RPMI8226 (cell line): ENCODE data around the gene CLCF1.

Source experiments
- DNase-seq: peaks from one replicate; pipeline ENCODE4 v3.0.0-alpha.2; 2015

The CLCF1 gene

DNA sequence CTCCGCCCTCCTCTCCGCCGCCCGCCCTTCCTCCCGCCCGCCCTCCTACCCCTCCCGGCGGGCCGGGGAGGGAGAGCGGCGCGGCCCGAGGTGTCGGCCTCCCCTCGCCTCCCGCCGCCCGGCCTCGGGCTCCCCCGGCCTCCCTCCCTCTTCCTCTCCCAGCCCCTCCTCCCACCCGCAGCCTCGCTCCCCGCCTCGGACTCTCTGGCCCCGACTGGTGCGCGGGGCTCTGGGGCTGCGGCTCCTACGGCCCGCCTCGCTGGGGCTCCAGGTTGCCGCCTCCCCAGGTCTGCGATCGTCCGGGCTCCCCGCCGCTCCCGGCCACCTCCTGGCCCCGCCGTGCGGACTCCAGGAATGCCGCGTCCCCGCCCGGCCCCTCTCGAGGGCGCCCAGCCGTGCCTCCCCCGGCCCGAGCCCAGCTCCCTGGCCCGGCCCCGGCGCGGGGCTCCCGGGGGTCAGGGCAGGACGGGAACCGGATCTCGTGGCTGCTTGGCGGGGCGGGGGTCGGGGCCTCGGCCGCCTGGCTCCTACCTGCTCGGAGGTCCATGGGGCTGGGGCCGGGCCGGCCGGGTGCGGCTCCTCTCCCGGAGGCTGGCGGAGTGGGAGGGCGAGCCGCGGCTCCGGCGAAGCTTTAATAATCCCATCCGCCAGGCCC, at the start of gene CLCF1:
Gene CLCF1, minus strand, starts transcription at position 606 of the 655 bp plus-strand sequence. Its CDS starts 59 bp downstream, at position 547.
- DNase-seq = peak; percentile 70

DNA sequence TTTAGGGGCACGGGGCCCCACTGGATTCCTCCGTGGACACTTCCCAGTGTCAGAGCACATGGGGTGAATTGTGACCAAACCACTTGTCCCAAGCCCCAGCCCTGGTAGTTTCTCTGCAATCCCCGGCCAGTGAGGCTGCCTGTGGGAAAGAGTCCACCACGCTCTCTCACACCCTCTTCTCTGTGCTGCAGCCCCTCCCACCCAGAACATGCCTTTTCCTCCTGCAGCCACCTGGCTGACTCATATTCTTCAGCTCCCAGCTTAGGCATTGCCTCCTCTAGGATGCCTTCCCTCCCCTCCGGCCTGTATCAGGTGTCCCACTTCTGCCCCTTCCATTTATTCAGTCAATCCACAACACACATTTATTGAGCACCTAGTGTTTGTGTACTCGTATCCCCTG, 49.5 kb upstream of the CLCF1 start:
- no peak for DNase-seq

DNA sequence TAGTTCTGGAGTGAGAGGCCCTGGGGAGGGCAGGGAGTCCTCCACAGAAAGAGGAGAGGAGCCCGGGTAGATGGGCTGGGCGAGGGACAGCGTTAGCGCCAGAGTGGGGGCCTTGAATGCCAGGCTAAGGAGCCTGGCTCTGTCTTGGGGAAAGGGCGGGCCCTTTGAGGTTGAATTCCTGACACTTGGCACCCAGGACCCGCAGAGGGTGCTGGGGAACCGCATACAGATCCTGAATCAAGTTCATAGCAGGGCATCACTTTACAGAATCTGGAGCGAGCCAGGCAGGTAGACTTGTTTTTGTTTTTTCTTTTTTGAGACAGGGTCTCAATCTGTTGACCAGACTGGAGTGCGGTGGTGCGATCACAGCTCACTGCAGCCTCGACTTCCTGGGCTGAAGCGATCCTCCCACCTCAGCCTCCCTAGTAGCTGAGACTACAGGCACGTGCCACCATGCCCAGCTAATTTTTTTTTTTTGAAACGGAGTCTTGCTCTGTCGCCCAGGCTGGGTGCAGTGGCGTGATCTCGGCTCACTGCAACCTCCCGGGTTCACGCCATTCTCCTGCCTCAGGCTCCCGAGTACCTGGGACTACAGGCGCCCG, 48.1 kb upstream of the CLCF1 start:
- DNase-seq = no peak

DNA sequence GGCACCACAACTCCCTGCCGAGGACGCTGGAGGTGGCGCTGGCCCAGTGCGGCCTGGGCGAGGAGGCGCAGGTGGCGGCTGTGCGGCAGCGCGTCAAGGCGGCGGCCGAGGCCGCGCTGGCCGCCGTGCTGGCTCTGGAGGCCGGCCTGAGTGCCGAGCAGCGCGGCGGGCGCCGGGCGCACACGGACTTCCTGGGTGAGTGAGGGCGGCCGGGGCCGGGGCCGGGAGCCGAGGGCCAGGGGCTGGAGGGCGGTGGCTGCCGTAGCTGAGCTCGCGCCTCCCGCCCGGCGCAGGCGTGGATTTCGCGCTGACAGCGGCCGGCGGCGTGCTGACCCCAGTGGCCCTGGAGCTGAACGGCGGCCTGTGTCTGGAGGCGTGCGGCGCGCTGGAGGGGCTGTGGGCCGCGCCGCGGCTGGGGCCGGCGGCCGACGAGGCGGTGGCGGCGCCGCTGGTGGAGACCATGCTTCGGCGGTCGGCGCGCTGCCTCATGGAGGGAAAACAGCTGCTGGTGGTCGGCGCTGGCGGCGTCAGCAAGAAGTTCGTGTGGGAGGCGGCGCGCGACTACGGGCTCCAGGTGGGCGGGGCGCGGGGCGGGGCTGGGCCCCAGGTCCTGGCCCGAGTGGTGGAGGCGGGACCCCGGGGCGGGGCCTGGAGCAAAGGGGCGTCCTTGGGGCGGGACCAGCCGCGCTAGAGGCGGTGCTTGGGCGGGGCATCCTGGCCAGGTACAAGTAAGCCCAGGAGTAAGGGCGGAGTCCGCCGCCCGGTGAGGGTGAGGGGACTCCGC, 47.4 kb upstream of the CLCF1 start:
- DNase-seq = peak; percentile 99

DNA sequence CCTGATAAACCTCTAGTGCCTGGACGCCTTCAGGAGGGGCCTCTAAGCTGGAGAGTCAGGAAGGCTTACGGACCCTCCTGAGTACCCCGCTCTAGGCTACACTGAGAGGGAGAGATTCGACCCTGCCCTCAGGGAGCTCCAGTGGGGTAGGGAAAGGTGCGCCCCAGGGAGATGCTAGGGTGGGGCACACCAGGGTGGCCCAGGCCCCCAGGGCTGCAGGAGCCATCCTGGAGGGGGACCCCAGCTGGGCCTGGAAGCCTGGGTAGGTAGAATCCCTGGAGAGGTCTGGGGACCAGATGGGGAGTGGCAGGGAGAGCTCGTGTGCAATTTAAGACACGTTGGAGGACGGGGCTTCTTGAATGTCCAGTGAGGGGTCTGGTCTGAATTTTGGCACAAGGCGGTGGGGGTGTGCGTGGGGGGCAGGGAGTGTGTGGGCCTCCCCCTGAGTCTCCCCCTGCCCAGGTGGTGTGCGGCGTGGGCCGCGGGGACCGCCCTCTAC, 46.8 kb upstream of the CLCF1 start:
- DNase-seq = no peak

DNA sequence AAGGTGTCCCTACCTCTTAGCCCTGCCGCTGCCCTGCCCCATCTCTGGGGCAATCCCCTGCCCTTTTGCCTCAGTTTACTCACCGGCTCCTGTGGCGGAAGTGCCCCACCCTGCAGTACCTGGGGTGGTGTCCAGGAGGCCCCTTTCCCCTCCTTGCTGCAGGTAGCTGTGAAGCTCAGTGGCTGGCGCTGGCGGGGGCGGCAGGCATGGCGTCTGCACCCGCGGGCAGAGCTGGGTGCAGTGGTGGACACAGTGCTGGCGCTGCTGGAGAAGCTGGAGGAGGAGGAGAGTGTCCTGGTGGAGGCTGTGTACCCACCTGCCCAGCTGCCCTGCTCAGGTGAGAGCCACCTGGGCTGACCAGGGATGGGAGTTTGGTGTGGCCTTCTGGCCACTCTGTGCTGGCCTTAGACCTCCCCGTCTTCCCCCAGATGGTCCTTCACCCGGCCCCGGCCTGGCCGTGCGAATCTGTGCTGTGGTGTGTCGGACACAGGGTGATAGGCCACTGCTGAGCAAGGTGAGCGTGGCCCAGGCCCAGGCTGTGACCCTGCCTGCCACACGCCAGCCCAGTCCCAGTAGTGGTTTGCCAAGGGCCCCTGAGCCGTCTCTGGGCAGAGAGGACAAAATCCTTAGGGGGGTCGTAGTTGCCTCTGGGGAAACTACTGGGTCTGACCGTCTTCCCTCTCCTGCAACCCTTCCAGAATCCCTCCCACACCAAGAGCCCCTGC, 46.1 kb upstream of the CLCF1 start:
- DNase-seq = peak; percentile 57

DNA sequence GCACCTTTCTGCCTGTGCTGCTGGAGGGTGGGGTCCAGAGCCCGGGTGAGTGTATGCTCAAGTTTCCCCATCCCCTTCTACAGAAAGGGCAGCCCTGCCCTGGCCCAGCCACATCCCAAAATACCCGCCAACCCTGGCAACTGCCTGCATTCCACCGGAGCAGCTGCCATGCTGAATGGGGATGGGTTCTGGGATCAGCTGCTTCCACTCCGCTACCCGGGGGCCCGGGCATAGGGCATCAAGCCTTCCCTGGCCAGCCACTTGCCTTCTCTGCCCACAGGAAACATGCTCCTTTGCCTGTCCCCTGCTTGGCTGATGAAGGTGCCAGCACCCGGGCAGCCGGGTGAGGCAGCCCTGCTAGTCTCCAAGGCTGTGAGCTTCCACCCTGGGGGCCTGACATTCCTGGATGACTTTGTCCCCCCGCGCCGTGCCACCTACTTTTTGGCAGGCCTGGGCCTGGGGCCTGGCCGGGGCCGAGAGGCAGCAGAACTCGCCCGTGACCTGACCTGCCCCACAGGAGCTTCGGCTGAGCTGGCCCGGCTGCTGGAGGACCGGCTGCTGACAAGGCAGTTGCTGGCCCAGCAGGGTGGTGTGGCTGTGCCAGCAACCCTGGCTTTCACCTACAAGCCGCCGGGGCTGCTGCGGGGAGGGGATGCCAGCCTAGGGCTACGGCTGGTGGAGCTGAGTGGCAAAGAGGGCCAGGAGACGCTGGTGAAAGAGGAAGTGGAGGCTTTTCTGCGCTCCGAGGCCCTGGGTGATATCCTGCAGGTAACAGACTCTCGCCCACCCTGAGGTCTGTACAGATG, 45.3 kb upstream of the CLCF1 start:
- DNase-seq = peak; percentile 98

DNA sequence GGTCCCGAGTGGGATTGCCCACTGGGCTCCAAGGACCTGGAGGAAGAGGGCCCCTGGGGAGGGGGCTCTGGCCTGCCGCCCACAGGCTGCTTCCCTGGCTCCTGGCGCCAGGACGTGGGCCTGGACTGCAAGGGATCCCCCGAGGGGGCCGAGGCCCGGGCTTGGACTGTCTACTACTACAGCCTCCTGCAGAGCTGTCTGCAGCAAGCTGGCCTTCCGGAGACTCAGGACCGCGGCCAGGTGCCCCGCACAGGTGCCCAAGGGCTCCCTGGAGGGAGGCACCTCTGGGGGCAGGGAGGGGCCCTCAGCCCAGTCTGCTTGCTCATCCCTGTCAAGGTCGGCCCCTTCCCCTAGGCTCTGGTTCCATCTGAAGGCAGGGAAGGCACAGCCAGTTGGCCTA, 44.0 kb upstream of the CLCF1 start:
- no peak for DNase-seq

DNA sequence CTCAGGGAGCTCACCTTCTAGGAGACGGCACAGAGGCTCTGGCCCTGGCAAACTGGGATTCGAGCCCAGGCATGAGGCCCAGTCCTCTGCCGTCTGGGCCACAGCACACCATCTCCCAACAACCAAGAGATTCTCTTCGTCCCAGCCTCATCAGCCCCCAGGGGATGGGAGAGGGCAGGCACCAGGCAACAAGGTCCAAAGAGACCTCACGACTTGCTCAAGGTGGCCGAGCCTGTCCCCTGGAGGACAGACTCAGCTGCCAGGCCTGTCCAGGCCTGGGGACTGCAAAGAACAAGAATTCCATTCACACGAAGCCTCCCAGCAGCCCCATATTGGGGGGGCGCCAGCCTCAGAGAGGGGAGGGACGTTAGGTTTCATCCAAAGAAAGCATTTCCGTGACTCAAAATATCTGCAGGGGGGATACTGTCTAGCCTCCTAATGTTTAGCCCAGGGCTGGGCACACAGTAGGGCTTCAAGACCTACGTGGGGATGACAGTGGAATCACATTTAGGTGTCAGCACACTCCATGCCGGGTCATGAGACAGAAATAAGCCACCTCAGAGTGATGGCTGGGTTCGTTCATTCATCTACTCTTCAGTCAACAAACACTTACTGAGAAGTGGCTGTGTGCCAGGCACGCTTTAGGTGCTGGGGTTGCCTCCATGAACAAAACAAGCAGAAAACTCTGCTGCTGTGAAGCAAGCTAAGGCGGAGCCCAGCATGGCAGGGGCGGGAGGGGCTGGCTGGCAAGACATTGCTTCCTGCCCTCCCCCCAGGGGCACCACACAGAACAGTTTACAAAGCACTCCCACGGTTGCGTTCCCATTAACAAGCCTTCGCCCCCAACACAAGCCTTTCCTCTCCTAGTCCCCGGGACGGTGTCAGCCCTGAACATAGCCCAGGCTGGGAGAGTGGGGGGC, 43.3 kb upstream of the CLCF1 start:
- DNase-seq = peak; percentile 66

DNA sequence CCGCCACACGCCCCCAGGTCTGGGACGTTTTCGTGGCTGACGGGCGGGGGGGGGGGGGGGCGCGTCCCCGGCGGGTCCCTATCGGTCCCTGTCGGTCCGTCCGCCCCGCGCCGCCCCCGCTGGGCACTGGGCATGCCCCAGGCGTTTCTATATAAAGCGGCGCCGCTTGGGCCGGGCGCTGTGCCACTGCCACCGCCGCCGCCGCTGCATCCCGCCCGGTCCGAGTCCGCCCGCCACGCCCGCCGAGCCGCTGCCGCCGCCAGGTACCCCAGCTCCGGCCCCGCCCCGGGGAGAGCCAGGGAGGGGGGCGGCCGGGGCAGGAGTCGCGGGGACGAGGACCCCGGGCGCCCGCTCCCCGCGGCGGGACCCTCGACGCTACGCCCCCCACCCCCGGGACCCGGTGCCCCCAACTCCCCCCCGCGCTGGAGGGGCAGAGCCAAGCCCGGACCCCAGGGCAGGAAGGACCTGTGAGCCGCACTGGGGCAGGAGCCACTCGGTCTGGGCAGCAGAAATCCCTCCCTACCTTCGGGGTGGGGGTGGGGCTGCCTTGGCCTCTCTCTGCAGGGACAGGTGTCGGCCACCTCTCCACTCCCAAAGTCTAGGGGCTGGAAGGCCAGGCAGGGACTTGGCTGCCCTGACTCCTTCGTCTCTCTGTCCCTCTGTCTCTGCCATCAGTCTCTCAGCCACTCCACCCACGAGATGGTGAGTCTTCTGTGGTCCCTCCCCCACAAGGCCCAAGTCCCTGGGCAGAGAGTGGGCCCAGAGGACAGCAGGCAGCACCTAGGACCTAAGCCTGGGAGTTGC, 42.3 kb upstream of the CLCF1 start, which contains the start of gene CARNS1:
Gene CARNS1, plus strand, starts transcription at position 178 of the 804 bp plus-strand sequence. Its CDS starts 522 bp downstream, at position 700.
- DNase-seq = peak; percentile 39

DNA sequence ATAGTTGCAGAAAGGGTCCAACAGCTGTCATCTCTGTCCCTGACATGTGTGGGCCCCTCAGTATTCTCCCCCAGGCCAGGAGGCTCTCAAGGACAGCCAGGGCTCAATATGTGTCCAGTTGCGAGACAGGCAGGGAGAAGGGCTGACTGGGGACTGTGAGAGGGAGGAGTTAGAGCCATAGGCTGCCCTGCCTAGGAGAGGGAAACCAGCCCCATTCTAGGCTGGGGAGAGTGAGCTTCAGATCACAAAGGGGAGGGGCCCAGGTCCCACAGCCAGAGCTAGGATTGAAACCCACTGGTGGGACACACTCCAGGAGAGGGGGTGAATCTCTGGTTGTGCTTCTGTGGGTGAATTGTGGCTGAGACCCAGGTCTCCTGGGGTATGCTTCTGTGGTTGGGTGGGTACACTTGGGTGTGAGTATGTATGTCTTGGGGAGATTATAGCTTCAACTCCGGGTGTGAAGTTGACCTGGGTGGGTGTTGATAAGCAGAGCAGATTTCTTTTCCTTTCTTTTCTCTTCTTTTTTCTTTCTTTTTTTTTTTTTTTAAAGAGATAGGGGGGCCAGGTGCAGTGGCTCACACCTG, 40.0 kb upstream of the CLCF1 start:
- no peak for DNase-seq

DNA sequence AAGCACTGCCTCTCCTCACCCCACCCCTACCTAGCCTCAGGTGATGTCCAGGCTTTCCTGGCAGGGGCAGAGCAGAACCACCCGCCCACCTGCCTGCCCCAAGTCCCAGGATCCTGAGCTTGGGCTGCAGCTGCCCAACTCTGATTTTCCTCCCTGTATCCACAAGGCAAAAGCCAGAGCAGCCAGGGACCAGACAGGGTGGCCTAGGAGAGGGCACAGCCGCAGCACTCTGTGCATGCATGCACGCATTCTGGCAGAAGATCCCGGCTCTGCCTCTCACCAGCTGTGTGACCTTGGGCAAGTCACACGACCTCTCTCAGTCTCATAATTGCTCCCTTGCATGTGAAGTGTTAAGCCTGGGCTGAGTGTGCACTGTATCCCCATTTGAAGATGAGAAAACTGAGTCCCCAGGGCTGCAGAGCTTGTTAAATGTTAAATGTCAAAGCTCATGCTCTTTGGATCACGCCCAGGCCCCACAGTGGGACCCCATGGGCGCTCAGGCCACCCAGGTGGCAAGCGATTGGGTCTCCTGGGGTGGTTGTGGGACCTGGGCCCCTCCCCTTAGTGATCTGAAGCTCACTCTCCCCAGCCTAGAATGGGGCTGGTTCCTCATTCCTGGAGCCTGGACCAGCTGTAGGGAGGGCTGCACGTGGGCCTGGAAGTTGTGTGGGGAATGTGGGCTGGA, 39.2 kb upstream of the CLCF1 start:
- DNase-seq = no peak

DNA sequence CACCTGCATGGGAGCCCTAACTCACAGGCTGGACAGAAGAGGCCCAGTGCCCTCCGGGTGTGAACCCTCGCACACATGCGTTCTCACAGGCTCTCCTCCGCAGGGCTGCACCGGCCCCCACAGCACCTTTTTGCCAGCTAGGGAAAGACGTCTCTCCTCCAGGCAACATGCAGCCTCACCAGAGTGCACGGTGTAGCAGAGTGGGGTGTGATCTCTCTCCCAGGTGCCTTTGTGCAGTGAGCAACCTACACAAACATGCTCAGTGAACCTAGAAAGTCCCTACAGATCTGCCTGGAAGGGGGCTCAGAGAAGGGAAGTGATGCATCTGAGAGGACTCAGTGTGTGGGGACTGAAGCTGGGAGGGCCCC, 38.4 kb upstream of the CLCF1 start:
- DNase-seq = no peak

DNA sequence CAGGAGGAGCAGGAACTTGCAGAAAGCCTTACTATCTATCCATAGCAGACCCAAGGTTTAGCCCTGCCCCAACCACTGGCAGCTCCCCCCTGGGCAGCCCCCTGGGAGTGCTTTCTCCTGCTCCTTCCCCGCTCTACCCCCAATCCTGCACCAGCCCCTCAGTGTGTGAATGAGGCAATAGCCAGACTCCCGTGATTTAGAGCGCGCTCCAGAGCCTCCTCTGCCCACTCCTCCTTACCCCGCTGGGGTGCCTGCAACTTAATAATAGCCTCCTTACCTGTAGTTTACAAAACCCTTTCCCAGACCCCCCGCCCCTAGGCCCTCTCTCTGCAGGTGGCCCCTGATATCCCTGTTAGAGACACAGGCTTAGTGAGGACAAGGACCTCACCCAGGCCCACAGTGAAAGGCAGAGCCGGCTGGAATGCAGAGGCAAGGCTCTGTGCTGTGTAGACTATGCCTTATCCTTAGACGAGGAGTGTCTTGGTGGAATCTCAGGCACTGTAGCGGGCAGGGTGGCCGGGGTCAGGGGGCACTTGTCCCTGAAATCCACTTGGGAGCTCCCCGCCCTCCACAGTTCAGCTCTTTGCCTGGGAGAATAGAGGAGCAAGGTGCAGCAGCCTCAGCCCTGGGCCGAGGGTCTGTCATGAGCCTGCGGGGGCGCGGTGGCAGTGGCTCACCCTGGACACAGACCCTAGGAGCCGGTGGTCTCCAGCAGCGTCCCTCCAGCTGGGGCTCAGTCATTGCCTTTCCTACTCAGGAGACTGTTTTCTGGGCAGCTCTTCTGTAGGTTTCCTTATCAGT, 37.8 kb upstream of the CLCF1 start:
- DNase-seq = no peak

DNA sequence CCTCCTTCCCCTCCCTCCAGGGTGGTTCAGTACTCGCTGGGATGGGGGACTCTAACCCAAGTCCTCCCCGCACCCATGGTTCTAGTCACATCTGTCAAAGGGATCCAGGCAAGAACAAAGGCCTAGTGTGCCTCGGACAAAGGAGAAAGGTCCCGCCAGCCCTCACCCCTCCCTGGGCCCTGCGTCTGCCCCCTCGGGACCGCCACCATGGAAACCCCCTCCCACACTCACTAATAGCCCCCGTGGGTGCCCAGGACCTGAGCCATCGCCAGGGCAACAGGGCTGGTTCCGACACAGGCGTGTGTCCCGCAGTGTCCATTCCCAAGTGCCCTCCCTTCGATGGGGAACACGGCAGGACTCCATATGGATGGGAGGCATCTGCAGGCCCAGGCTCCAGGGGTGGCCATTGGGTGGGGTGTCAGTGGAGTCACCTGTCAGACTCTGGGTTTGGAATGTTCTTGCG, 37.0 kb upstream of the CLCF1 start:
- DNase-seq = no peak

DNA sequence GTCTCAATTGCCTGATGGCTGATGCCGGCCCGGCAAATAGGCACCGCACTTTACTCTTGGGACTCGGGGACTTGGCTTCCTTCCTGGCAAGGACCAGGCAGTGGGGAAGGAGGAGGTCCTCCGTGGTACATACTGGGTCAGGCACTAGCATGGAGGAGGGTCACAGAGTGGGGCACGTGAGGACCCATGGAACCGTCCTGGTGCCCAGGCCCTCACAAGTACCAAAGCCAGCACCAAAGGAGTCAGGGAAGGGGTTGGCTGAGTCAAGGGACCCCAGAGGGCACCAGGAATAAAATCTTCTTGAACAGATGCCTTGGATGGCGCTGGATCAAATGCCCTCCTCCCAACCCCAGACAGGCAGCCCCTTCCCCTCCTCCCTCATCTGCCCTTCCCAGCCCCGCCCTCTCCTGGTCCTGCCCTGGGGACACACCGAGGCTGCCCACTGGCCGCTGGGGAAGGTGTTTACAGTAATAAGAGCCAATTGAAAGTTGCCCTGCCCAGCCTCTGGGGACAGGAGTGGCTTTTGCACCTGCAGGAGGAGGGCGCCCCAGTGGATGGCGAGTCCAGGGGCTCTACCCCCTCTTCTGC, 36.5 kb upstream of the CLCF1 start:
- DNase-seq = peak; percentile 56

DNA sequence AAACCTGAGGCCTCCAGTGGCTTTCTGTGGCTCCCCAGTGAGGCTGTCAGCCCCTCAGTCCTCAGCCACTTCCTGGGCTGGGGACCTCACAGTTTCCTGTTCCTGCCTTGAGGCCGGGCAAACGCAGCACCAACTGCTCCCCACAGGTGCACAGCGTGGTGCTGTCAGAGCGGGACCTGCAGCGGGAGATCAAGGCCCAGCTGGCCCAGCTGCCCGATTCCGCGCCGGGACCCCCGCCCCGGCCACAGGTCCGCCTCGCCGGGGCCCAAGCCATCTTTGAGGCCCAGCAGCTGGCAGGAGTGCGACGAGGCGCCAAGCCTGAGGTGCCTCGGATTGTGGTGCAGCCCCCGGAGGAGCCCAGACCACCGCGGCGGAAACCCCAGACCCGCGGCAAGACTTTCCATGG, 35.9 kb upstream of the CLCF1 start:
- peak; percentile 47 for DNase-seq
